Peyer's patch (tissue), 4 donors: ENCODE measurements around the gene TCP10L. TPM values are rescaled to one million over a fixed set of nuclear protein-coding genes. Genes with fewer than 3 reads are reported as not detected.

Experiments used
- DNase-seq, 3 donors: peaks; one replicate each; pipeline ENCODE4 v3.0.0-alpha.2; 2017 to 2019
- H3K27ac ChIP-seq, 4 donors: fragments of 200-600 bp; sonication (generic); one replicate each; pipeline ENCODE4 v1.5.1; 2016 to 2019
- H3K27me3 ChIP-seq, 2 donors: fragments of 200-600 bp; sonication (generic); one replicate each; pipeline ENCODE4 v1.5.1; 2019
- H3K36me3 ChIP-seq, 3 donors: fragments of 200-600 bp; sonication (generic); one replicate each; pipeline ENCODE4 v1.5.1; 2016 to 2019
- H3K4me1 ChIP-seq, 4 donors: fragments of 200-600 bp; sonication (generic); one replicate each; pipeline ENCODE4 v1.5.1; 2016 to 2019
- H3K4me3 ChIP-seq, 4 donors: fragments of 200-600 bp; sonication (generic); 1 replicate in 3 of 4; 2 replicates in 1 of 4; pipeline ENCODE4 v1.5.1; 2016 to 2019; ENCODE audit warnings: mild to moderate bottlenecking in 1 of 4
- H3K9me3 ChIP-seq, 4 donors: fragments of 200-600 bp; sonication (generic); one replicate each; pipeline ENCODE4 v1.5.1; 2016 to 2019; ENCODE audit warnings: mild to moderate bottlenecking in 1 of 4
- POLR2A ChIP-seq, 2 donors: fragments of 450-650 bp; IDR thresholded peaks; one replicate each; pipeline ENCODE4 v1.5.1; 2017; ENCODE audit warnings: antibody characterized with exemption in 2 of 2, mild to moderate bottlenecking in 2 of 2, moderate library complexity in 2 of 2
- total RNA-seq, 4 donors: library from RNA; depleted of rRNA; stranded (reverse); fragments of >200 nt; gene quantifications; one replicate each; pipeline ENCODE4 v1.1.0, GENCODE V29; 2016
- TF ChIP-seq, protein P1 (sequence below), 6 experiments: fragments of 450-650 bp in 4 of 6; fragments of 200-600 bp in 2 of 6; sonication (generic) in 1 of 6; IDR thresholded peaks; one replicate each; pipeline ENCODE4 v1.5.1; 2017 to 2019; ENCODE audit warnings: antibody characterized with exemption in 6 of 6, mild to moderate bottlenecking in 3 of 6, moderate library complexity in 1 of 6

The TCP10L gene
- total RNA-seq, 4 donors from 2014 or later, result 9.9 TPM; not detected in 3

DNA sequence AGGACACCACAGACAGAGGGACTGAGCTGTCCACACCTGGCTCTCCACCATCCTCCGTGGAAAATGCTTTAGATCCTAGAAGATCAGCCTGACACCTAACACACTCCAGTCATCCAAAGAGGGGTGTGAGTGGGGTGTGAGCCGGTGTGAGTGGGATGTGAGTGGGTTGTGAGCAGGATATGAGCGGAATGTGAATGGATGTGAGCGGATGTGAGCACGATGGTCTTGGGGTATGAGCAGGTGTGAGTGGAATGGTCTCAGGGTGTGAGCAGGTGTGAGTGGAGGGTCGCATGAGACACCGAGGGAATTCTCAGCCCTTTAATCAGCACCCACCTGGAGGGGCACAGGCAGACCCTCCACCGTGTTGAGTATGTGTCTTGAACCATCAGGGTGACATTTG lies 851 bp downstream of the TCP10L start:
- no peak overlapping the region for H3K27ac ChIP-seq
- no peaks in the 10 kb centered on the region for H3K27me3 ChIP-seq
- no peak overlapping the region for H3K4me3 ChIP-seq
- TF ChIP-seq, protein P1, sequence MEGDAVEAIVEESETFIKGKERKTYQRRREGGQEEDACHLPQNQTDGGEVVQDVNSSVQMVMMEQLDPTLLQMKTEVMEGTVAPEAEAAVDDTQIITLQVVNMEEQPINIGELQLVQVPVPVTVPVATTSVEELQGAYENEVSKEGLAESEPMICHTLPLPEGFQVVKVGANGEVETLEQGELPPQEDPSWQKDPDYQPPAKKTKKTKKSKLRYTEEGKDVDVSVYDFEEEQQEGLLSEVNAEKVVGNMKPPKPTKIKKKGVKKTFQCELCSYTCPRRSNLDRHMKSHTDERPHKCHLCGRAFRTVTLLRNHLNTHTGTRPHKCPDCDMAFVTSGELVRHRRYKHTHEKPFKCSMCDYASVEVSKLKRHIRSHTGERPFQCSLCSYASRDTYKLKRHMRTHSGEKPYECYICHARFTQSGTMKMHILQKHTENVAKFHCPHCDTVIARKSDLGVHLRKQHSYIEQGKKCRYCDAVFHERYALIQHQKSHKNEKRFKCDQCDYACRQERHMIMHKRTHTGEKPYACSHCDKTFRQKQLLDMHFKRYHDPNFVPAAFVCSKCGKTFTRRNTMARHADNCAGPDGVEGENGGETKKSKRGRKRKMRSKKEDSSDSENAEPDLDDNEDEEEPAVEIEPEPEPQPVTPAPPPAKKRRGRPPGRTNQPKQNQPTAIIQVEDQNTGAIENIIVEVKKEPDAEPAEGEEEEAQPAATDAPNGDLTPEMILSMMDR (IDR thresholded peaks at IDR 0.05), result no peak
- no peak for TF ChIP-seq POLR2A (IDR thresholded peaks at IDR 0.05)
- H3K9me3 ChIP-seq, result no peaks in the 10 kb centered on the region
- no peaks in the 10 kb centered on the region for H3K4me1 ChIP-seq
- no peak for DNase-seq
- no peaks in the 10 kb centered on the region for H3K36me3 ChIP-seq

DNA sequence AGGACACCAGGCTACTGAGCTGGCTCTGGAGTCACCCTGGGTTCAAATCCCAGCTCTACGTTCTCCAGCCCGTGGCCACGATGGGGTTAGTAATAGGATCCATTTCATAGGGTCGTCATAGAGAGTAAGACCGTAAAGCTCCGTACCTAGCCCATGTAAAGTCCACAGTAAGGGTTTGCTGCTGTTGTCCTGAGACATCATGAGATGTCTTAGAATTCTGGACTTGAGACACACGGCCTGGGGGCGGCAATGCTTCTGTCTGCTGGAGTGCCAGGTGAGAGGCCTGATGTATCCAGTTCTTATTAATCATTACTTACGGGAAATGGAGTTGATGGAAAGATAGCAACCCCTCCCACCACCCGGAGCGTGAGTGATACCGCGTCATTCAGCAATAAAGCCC lies 3.6 kb downstream of the TCP10L start:
- Histone ChIP-seq H3K9me3 (no peaks in the 10 kb centered on the region), H3K36me3 (no peaks in the 10 kb centered on the region), H3K4me3 (no peak overlapping the region), H3K27me3 (no peaks in the 10 kb centered on the region), H3K4me1 (no peaks in the 10 kb centered on the region), H3K27ac (no peak overlapping the region)
- no peak for TF ChIP-seq POLR2A (IDR thresholded peaks at IDR 0.05)
- TF ChIP-seq, protein P1 (IDR thresholded peaks at IDR 0.05), result no peak
- DNase-seq, result no peak

DNA sequence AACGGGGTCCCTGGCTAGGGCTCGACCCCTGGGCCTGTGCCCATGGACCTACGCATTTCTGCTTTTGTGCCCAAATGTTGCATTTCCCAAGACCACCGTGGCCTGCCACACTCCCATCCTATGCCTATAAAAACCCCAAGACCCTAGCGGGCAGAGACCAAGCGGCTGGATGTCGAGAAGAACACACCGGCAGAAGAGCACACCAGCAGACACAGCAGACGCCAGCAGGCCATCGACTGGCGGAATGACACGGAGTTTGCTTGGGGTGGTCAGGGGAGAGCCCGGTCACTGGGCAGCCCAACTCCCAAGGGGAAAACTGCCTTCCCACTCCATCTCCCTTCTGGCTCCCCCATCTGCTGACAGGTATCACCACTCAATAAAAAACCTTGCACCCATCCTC lies 4.4 kb downstream of the TCP10L start:
- no peaks in the 10 kb centered on the region for H3K9me3 ChIP-seq
- H3K4me3 ChIP-seq, result no peak overlapping the region
- TF ChIP-seq POLR2A (IDR thresholded peaks at IDR 0.05), result no peak
- H3K27ac ChIP-seq, result no peak overlapping the region
- no peaks in the 10 kb centered on the region for H3K27me3 ChIP-seq
- no peaks in the 10 kb centered on the region for H3K36me3 ChIP-seq
- no peaks in the 10 kb centered on the region for H3K4me1 ChIP-seq
- DNase-seq, result no peak

DNA sequence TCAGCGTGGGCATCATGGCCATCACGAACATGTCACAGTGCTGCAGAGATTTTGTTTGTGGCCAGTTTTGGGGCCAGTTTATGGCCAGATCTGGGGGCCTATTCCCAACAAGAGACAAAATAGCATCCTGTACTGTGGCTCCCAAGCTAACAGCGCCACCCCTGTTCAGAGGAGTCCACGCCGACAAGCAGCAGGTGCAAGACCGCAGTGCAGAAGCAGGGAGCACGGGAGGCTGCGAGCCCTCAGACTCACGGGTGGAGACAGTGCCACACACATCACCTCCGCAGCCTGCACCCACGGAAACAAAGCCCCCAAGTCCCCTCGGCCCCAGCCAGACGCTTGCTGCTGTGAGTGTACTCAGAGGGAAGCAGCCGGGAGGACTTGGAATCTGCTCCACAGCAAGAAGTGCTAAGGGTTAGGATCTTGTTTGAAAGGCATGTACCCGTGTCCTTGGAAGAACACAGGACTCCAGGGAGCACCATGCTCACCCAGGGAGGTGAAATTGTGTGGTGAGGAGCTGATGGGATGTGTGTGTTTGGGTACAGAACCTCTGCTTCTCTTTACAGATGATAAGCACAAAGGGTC lies 7.1 kb downstream of the TCP10L start:
- Histone ChIP-seq H3K9me3 (no peaks in the 10 kb centered on the region), H3K4me1 (no peaks in the 10 kb centered on the region), H3K27ac (no peak overlapping the region), H3K4me3 (no peak overlapping the region), H3K36me3 (no peaks in the 10 kb centered on the region), H3K27me3 (no peaks in the 10 kb centered on the region)
- no peak for DNase-seq
- no peak for TF ChIP-seq POLR2A (IDR thresholded peaks at IDR 0.05)
- TF ChIP-seq, protein P1 (IDR thresholded peaks at IDR 0.05), result peak in 3 of 6 experiments; percentile 12 to 24 (median 14)

DNA sequence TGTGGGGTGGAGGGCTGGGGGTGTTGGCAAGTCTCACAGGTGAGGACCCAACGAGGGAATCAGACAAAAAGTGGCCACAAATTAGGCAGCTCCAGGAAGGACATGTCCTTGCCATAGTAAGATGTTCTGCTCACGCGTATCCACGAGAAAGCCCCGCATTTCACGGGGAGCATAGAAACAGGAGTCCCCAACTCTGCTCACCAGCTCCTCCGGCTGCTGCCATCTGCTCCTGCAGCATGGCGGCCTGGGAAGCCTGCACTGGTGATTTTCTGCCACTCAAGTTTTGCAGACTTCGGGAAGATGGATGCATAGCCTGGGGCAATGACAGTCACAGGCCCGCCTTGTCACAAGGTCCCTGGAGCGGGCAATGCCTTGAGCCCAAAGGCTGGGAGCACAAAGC lies 9.3 kb downstream of the TCP10L start:
- TF ChIP-seq POLR2A (IDR thresholded peaks at IDR 0.05), result no peak
- TF ChIP-seq, protein P1 (IDR thresholded peaks at IDR 0.05), result no peak
- no peaks in the 10 kb centered on the region for H3K4me1 ChIP-seq
- DNase-seq, result no peak
- H3K4me3 ChIP-seq, result no peak overlapping the region
- no peaks in the 10 kb centered on the region for H3K36me3 ChIP-seq
- H3K27me3 ChIP-seq, result no peaks in the 10 kb centered on the region
- H3K9me3 ChIP-seq, result no peaks in the 10 kb centered on the region
- no peak overlapping the region for H3K27ac ChIP-seq

DNA sequence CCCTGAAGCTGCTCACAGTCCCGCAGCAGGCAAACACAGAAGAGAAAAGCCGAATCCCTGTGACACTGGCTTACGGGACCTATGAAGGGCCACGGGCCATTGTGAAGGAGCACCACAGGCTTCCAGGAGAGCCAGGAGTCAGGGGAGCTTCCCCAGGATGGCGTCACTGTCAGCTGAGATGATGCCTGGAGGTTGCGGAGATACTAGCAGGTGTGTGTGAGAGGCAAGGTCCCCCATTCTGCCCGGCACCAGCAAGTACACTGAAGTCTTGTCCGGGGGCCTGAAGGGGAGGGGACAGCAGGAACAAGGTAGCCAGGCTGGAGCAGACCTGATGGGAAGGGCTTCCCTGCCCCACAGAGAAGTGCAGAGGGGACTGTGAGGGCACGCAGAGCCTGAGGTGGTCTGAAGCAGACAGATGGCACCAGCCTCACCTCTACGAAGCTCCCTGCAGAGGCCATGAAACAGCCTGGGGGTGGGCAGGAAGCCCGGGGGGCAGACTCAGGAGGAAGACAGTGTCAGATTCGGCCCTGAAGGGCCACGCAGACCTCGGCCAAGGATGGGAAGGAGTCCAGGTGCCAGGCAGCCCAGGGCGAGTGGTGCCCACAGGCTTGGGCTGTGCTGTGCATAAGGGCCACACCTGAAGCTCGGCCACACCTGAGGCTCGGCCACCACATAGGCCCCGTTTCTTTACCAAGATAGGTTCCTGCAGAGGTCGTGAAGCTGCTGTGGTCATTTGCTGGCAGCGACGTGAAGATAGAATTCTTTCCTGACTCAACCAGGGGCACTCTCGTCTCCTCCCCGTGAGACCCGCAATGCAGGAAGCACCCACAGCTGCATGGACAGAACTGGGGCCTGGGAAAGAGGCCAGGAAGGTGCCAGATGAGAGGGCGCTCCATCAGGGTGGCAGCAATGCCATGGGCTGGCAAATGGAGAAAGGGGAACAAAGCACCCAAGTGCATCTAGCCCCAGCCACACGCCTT lies 10.1 kb downstream of the TCP10L start:
- Histone ChIP-seq H3K9me3 (no peaks in the 10 kb centered on the region), H3K27ac (no peak overlapping the region), H3K36me3 (no peaks in the 10 kb centered on the region)

More for the DNA sequence above, 10.1 kb downstream of the TCP10L start:
- no peak for DNase-seq
- TF ChIP-seq POLR2A (IDR thresholded peaks at IDR 0.05), result no peak
- TF ChIP-seq, protein P1 (IDR thresholded peaks at IDR 0.05), result no peak
- H3K4me1 ChIP-seq, result no peaks in the 10 kb centered on the region
- no peaks in the 10 kb centered on the region for H3K27me3 ChIP-seq
- no peak overlapping the region for H3K4me3 ChIP-seq
